Measurements from ENCODE around the gene GFRAL. TPM values are rescaled to one million over a fixed set of nuclear protein-coding genes. Genes with fewer than 3 reads are reported as not detected.

The GFRAL gene
- total RNA-seq, 1 experiment from 2014 or later = not detected

DNA sequence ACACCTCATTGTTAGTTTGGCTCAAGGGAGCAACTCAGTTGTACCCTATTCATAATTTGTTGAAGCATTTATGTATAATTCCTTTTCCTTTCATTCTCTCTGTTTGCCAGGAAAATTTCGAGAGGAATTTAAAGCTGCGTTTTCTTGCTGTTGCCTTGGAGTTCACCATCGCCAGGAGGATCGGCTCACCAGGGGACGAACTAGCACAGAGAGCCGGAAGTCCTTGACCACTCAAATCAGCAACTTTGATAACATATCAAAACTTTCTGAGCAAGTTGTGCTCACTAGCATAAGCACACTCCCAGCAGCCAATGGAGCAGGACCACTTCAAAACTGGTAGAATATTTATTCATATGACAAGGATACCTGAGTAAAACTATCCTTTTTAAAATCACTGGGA, 45.2 kb upstream of the GFRAL start:
- H2AFZ ChIP-seq (ENCODE audit: low read depth, low read length, poor library complexity, severe bottlenecking) = no peak overlapping the region
- CTCF ChIA-PET = no interaction called here
- no peaks in the 10 kb centered on the region for H3K79me2 ChIP-seq (ENCODE audit: insufficient read depth, low read length)
- H3K9ac ChIP-seq (ENCODE audit: low read length) = no peak overlapping the region
- intact Hi-C loops (cut with micrococcal nuclease) = no loop called here
- H3K9me2 ChIP-seq (ENCODE audit: insufficient read depth) = no peaks in the 10 kb centered on the region
- POLR2A ChIA-PET = no interaction called here
- no peaks in the 10 kb centered on the region for H3K9me3 ChIP-seq (ENCODE audit: control insufficient read depth in 1 of 2, insufficient read depth in 1 of 2, low read depth in 1 of 2, low read length in 2 of 2)
- no peaks in the 10 kb centered on the region for H3K4me1 ChIP-seq (ENCODE audit: control insufficient read depth in 1 of 2, insufficient read depth in 2 of 2, low read length in 2 of 2)
- RAD21 ChIA-PET (ENCODE audit: low non-redundant PET in 1 of 2, low total read pairs in 2 of 2, uncharacterized antibody in 2 of 2, unreplicated experiment in 2 of 2) = interaction anchor here in 1 of 2 experiments (0.7 kb wide), 1 partner anchor 70 kb away, joined by 3 read pairs; no protein-coding TSS in a partner anchor
- no peaks in the 10 kb centered on the region for H3K36me3 ChIP-seq (ENCODE audit: control insufficient read depth in 1 of 2, insufficient read depth in 2 of 2, low read length in 2 of 2)
- no peaks in the 10 kb centered on the region for H3K27me3 ChIP-seq (ENCODE audit: insufficient read depth, low read length)
- ATAC-seq = no peak
- DNase-seq (ENCODE audit: low read depth, low spot score) = no peak
- H4K20me1 ChIP-seq (ENCODE audit: insufficient read depth) = no peaks in the 10 kb centered on the region
- BruUV-seq (replicated peaks) = no TSS peak
- no peak overlapping the region for H3K4me2 ChIP-seq (ENCODE audit: low read length)
- TF ChIP-seq ZFX (IDR thresholded peaks at IDR 0.05) (no peak), SIN3A (IDR thresholded peaks at IDR 0.05; ENCODE audit: low read depth) (no peak)
- TF ChIP-seq, protein P1, sequence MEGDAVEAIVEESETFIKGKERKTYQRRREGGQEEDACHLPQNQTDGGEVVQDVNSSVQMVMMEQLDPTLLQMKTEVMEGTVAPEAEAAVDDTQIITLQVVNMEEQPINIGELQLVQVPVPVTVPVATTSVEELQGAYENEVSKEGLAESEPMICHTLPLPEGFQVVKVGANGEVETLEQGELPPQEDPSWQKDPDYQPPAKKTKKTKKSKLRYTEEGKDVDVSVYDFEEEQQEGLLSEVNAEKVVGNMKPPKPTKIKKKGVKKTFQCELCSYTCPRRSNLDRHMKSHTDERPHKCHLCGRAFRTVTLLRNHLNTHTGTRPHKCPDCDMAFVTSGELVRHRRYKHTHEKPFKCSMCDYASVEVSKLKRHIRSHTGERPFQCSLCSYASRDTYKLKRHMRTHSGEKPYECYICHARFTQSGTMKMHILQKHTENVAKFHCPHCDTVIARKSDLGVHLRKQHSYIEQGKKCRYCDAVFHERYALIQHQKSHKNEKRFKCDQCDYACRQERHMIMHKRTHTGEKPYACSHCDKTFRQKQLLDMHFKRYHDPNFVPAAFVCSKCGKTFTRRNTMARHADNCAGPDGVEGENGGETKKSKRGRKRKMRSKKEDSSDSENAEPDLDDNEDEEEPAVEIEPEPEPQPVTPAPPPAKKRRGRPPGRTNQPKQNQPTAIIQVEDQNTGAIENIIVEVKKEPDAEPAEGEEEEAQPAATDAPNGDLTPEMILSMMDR (IDR thresholded peaks at IDR 0.05 in 2 of 3, conservative IDR thresholded peaks at IDR 0.05 in 1 of 3; ENCODE audit: borderline replicate concordance in 1 of 3, insufficient read depth in 1 of 3, low read depth in 2 of 3, low read length in 2 of 3) = no peak
- H3K27ac ChIP-seq (ENCODE audit: low read depth, low read length) = no peak overlapping the region
- H3K4me3 ChIP-seq (replicated peaks in 1 of 2; ENCODE audit: low read depth in 1 of 2, low read length in 2 of 2) = no peak overlapping the region

DNA sequence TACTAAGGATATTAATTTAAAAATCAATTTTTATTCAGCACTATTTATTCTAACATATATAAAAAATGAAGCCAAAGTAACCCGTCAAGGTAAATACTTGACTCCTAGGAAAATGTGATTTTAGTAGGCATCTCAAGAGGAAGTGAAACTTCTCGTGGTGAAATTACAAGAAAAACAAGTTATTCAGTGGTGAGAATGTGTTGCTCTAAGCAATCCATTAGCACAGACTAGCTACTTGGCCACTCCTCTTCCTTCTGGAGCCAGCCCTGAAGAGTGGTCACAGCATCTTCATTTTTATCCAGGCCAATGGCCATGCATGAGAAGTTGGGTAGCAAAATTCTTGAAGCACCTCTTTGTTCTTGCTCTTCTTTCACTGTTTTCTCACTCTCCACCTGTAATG, 40.4 kb upstream of the GFRAL start:
- Histone ChIP-seq H4K20me1 (ENCODE audit: insufficient read depth) (no peaks in the 10 kb centered on the region), H3K9me2 (ENCODE audit: insufficient read depth) (no peaks in the 10 kb centered on the region), H3K36me3 (ENCODE audit: control insufficient read depth in 1 of 2, insufficient read depth in 2 of 2, low read length in 2 of 2) (no peaks in the 10 kb centered on the region), H3K27me3 (ENCODE audit: insufficient read depth, low read length) (no peaks in the 10 kb centered on the region), H3K79me2 (ENCODE audit: insufficient read depth, low read length) (no peaks in the 10 kb centered on the region), H3K4me1 (ENCODE audit: control insufficient read depth in 1 of 2, insufficient read depth in 2 of 2, low read length in 2 of 2) (no peaks in the 10 kb centered on the region), H3K27ac (ENCODE audit: low read depth, low read length) (no peak overlapping the region), H3K4me2 (ENCODE audit: low read length) (no peak overlapping the region), H3K9me3 (ENCODE audit: control insufficient read depth in 1 of 2, insufficient read depth in 1 of 2, low read depth in 1 of 2, low read length in 2 of 2) (no peaks in the 10 kb centered on the region), H3K9ac (ENCODE audit: low read length) (no peak overlapping the region), H2AFZ (ENCODE audit: low read depth, low read length, poor library complexity, severe bottlenecking) (no peak overlapping the region), H3K4me3 (replicated peaks in 1 of 2; ENCODE audit: low read depth in 1 of 2, low read length in 2 of 2) (no peak overlapping the region)
- no TSS peak for BruUV-seq (replicated peaks)
- DNase-seq (ENCODE audit: low read depth, low spot score) (no peak), ATAC-seq (no peak)
- TF ChIP-seq CEBPB (IDR thresholded peaks at IDR 0.05; ENCODE audit: low read depth) (no peak), ELF1 (IDR thresholded peaks at IDR 0.05; ENCODE audit: borderline replicate concordance, low read depth) (no peak), CBX3 (IDR thresholded peaks at IDR 0.05; ENCODE audit: low read depth) (no peak), ZFX (IDR thresholded peaks at IDR 0.05) (no peak), SRF (IDR thresholded peaks at IDR 0.05; ENCODE audit: low read depth) (no peak), POLR2AphosphoS5 (IDR thresholded peaks at IDR 0.05; ENCODE audit: low read depth, low read length) (no peak), EZH2 (IDR thresholded peaks at IDR 0.05) (no peak)
- CTCF ChIA-PET = interaction anchor here (1.6 kb wide), 1 partner anchor 10 kb away, joined by 5 read pairs; no protein-coding TSS in a partner anchor
- RAD21 ChIA-PET (ENCODE audit: low non-redundant PET in 1 of 2, low total read pairs in 2 of 2, uncharacterized antibody in 2 of 2, unreplicated experiment in 2 of 2) = interaction anchor here in 1 of 2 experiments (1.0 kb wide), 1 partner anchor 10 kb away, joined by 3 read pairs; no protein-coding TSS in a partner anchor
- POLR2A ChIA-PET = no interaction called here
- intact Hi-C loops (cut with micrococcal nuclease) = no loop called here

Data from HCT116 (cell line).